OCI-LY3 (cell line): Measurements from ENCODE around the gene APBB1IP.

Source experiments
- H2AFZ ChIP-seq: fragments of 200-600, 300-600 bp; shearing (Covaris generic); 2 replicates; pipeline ENCODE4 v1.6.0; 2014; ENCODE audit warnings: antibody characterized with exemption, low read depth, low read length
- H3K27ac ChIP-seq: fragments of 200-600, 300-600 bp; sonication (generic); 2 replicates; pipeline ENCODE4 v1.5.1; 2014; ENCODE audit warnings: mild to moderate bottlenecking, low read length, moderate library complexity, mixed read lengths
- H3K27me3 ChIP-seq: fragments of 200-600, 300-600 bp; sonication (generic); 2 replicates; pipeline ENCODE4 v1.6.1; 2014; ENCODE audit warnings: low read depth, low read length, mixed read lengths
- H3K36me3 ChIP-seq: fragments of 200-600, 300-600 bp; sonication (generic); replicated peaks from 2 replicates; pipeline ENCODE3; 2014; ENCODE audit warnings: low read depth, low read length, mixed read lengths
- H3K4me1 ChIP-seq: fragments of 300-600, 200-600 bp; sonication (generic); 2 replicates; pipeline ENCODE4 v1.6.1; 2014; ENCODE audit warnings: low read length, mixed read lengths
- H3K4me2 ChIP-seq: fragments of 200-600, 300-600 bp; sonication (generic); 2 replicates; pipeline ENCODE4 v1.6.1; 2014; ENCODE audit warnings: low read length, mixed read lengths
- H3K4me3 ChIP-seq: fragments of 300-600, 200-600 bp; sonication (generic); 2 replicates; pipeline ENCODE4 v1.5.1; 2014; ENCODE audit warnings: antibody characterized with exemption, mild to moderate bottlenecking, low read length, moderate library complexity
- H3K79me2 ChIP-seq: fragments of 300-600, 200-600 bp; shearing (Covaris generic); 2 replicates; pipeline ENCODE4 v1.6.1; 2014; ENCODE audit warnings: mild to moderate bottlenecking, low read length, mixed read lengths
- H3K9ac ChIP-seq: fragments of 300-600, 200-600 bp; shearing (Covaris generic); 2 replicates; pipeline ENCODE4 v1.6.0; 2014; ENCODE audit warnings: mild to moderate bottlenecking, low read length, moderate library complexity
- H3K9me3 ChIP-seq: fragments of 200-600, 300-600 bp; shearing (Covaris generic); 2 replicates; pipeline ENCODE4 v1.6.1; 2014; ENCODE audit warnings: low read length, mixed read lengths; ENCODE audit not compliant: insufficient read depth
- H4K20me1 ChIP-seq: fragments of 200-600, 300-600 bp; sonication (generic); 2 replicates; pipeline ENCODE4 v1.6.1; 2016; ENCODE audit warnings: low read length, mixed read lengths; ENCODE audit not compliant: insufficient read depth
- EZH2phosphoT487 ChIP-seq: fragments of 200-600 bp; shearing (Covaris generic); IDR thresholded peaks from 2 replicates; pipeline ENCODE4 v1.6.1; 2018; ENCODE audit warnings: antibody characterized with exemption, mixed run types, low read depth
- TF ChIP-seq, protein P1 (sequence below): fragments of 200-600, 300-600 bp; sonication (generic); IDR thresholded peaks from 2 replicates; pipeline ENCODE4 v1.5.1; 2014; ENCODE audit warnings: antibody characterized with exemption, low read length, low read depth

APBB1IP gene

DNA sequence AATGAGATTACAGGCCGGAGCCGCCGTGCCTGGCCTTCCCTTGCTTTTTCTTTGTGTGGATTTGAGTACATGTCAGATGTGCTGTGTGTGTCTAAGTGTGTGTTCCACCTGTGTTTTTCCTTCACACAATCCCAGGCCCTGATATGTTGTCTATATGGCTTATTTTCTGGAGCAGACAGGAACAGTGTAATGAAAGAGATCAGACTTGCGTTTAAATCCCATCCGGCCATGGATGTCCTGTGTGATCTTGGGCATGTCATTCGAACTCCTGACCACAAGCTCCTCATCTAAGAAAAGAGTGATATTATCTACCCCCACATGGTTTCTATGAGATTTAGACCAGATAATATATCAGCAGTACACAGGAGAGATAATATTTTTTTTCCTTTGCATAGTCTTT, 37.2 kb downstream of the APBB1IP start:
- Histone ChIP-seq H3K27me3 (no peaks in the 10 kb centered on the region), H3K4me1 (peaks cover 59% of the 10 kb centered on the region), H3K9ac (no peak overlapping the region), H3K4me3 (no peak overlapping the region), H3K27ac (peak overlapping the region; percentile 23; the same call in 1 of the 2 replicates), H3K36me3 (peaks cover 10% of the 10 kb centered on the region), H3K4me2 (no peak overlapping the region), H3K79me2 (peaks cover 86% of the 10 kb centered on the region), H2AFZ (no peak overlapping the region), H3K9me3 (no peaks in the 10 kb centered on the region), H4K20me1 (peaks cover 14% of the 10 kb centered on the region)
- TF ChIP-seq EZH2phosphoT487: no peak
- TF ChIP-seq, protein P1, sequence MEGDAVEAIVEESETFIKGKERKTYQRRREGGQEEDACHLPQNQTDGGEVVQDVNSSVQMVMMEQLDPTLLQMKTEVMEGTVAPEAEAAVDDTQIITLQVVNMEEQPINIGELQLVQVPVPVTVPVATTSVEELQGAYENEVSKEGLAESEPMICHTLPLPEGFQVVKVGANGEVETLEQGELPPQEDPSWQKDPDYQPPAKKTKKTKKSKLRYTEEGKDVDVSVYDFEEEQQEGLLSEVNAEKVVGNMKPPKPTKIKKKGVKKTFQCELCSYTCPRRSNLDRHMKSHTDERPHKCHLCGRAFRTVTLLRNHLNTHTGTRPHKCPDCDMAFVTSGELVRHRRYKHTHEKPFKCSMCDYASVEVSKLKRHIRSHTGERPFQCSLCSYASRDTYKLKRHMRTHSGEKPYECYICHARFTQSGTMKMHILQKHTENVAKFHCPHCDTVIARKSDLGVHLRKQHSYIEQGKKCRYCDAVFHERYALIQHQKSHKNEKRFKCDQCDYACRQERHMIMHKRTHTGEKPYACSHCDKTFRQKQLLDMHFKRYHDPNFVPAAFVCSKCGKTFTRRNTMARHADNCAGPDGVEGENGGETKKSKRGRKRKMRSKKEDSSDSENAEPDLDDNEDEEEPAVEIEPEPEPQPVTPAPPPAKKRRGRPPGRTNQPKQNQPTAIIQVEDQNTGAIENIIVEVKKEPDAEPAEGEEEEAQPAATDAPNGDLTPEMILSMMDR: no peak

DNA sequence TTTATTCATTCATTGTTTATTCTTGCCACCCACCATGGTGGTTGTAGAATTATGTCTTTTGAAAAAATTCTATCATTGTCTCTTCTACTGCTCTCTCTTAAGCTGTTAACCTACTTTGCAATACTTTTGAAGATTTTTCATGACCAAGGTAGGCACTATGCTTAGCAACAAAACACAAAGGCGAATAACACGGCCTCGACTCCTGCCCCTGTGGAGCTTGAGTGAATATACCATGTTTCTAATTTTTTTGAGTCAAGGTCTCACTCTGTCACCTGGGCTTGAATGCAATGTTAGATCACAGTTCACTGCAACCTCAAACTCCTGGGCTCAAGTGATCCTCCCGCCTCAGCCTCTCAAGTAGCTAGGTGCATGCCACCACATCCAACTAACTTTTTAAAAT, 39.4 kb downstream of the APBB1IP start:
- no peak overlapping the region for H3K4me3 ChIP-seq
- TF ChIP-seq, protein P1: no peak
- TF ChIP-seq EZH2phosphoT487: no peak
- H4K20me1 ChIP-seq: no peaks in the 10 kb centered on the region
- no peaks in the 10 kb centered on the region for H3K9me3 ChIP-seq
- H3K27me3 ChIP-seq: no peaks in the 10 kb centered on the region
- H3K79me2 ChIP-seq: peaks cover 83% of the 10 kb centered on the region
- H3K4me1 ChIP-seq: peaks cover 59% of the 10 kb centered on the region
- peaks cover 10% of the 10 kb centered on the region for H3K36me3 ChIP-seq
- H2AFZ ChIP-seq: no peak overlapping the region
- H3K27ac ChIP-seq: no peak overlapping the region
- no peak overlapping the region for H3K4me2 ChIP-seq
- no peak overlapping the region for H3K9ac ChIP-seq

DNA sequence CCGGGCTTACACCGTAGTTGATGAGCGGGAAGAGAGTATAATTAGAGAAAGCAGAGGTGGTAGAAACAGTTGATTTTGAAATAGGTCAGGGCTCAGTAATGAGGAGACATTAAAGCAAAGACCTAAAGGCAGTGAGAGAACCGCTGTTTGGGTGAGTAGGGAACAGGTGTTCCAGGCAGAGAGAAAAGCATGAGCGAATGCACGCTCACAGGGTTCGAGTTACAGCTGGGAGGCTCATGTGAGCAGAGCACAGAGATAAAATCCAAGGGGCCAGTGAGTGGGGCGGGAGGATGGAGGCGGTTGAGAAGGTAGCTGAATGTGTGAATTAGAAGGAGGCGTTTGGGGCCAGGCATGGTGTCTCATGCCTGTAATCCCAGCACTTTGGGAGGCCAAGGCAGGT, 39.9 kb downstream of the APBB1IP start:
- Histone ChIP-seq H3K27ac (no peak overlapping the region), H3K4me2 (no peak overlapping the region), H3K4me3 (no peak overlapping the region), H3K9ac (no peak overlapping the region), H3K36me3 (peaks cover 9% of the 10 kb centered on the region), H4K20me1 (no peaks in the 10 kb centered on the region), H3K9me3 (no peaks in the 10 kb centered on the region), H3K79me2 (peaks cover 83% of the 10 kb centered on the region), H3K4me1 (peaks cover 60% of the 10 kb centered on the region), H2AFZ (no peak overlapping the region), H3K27me3 (no peaks in the 10 kb centered on the region)
- no peak for TF ChIP-seq EZH2phosphoT487
- TF ChIP-seq, protein P1: no peak

DNA sequence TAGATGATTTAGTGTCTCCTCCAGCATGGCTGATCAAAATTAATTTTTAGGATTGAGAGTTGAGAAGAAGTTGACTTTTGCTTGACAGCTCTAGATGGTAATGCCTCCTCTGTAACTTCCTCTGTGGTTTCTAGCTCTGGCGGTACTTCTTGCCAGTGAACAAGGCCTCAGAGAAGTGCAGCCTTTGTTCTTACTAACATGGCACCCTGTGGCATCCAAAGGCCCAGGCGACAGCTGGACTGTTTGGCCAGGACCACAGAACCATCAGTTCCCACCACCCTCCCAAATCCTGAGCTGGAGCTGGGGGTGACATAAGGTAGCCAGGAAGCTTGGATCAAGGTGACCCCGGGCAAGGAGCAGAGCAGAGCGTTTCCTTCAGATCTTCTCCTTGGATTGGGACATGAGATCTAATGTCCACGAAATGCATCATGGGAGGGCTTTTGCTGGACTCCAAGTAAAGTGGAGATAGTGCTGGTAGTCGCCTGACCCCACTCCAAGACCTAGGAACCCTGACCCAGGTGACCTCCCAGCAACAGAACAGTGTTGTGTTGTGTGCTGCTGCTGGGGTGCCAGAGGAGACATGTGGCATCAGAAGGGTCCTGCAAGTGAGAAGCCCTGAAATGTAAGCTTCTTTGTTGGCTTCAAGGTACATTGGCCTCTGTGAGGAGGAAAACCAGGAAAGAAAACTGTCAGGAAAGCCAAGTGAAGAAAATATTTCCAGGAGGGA, 41.8 kb downstream of the APBB1IP start:
- peaks cover 60% of the 10 kb centered on the region for H3K4me1 ChIP-seq
- peaks cover 79% of the 10 kb centered on the region for H3K79me2 ChIP-seq
- no peaks in the 10 kb centered on the region for H4K20me1 ChIP-seq
- peaks cover 6% of the 10 kb centered on the region for H3K36me3 ChIP-seq
- H3K9ac ChIP-seq: peak overlapping the region; percentile 60
- H3K4me3 ChIP-seq: peak overlapping the region; percentile 22; the same call in 1 of the 2 replicates
- H3K9me3 ChIP-seq: no peaks in the 10 kb centered on the region
- H3K27ac ChIP-seq: peak overlapping the region; percentile 95
- TF ChIP-seq, protein P1: no peak
- TF ChIP-seq EZH2phosphoT487: no peak
- no peaks in the 10 kb centered on the region for H3K27me3 ChIP-seq
- peak overlapping the region; percentile 86 for H3K4me2 ChIP-seq
- H2AFZ ChIP-seq: no peak overlapping the region
